ENCODE data around the gene DUSP3. TPM values are rescaled to one million over a fixed set of nuclear protein-coding genes. Genes with fewer than 3 reads are reported as not detected.

DUSP3 gene
- total RNA-seq, 1 donor from 2014 or later: 132 TPM

GRCh38 chr17:43768943-43769342 is 9.8 kb downstream of the DUSP3 start:
- no peak for DNase-seq (ENCODE audit: low read depth)

- no peak for DNase-seq (ENCODE audit: low read depth)
These were observed 10.4 kb downstream of the DUSP3 start for GRCh38 chr17:43768382-43768781.

GRCh38 chr17:43767713-43768059 is 11.1 kb downstream of the DUSP3 start:
- no peak for DNase-seq (ENCODE audit: low read depth)

GRCh38 chr17:43767053-43767712 is 11.6 kb downstream of the DUSP3 start:
- no peak for DNase-seq (ENCODE audit: low read depth)

- no peak for DNase-seq (ENCODE audit: low read depth)
These were observed 12.2 kb downstream of the DUSP3 start for GRCh38 chr17:43766413-43767052.

GRCh38 chr17:43760254-43760852 is 18.4 kb downstream of the DUSP3 start:
- peak; percentile 88 for DNase-seq (ENCODE audit: low read depth)

- DNase-seq (ENCODE audit: low read depth): no peak
These were observed 18.9 kb downstream of the DUSP3 start for GRCh38 chr17:43759836-43760235.

GRCh38 chr17:43758497-43759174 is 20.1 kb downstream of the DUSP3 start, which contains the start of gene SOST:
Gene SOST (minus strand): TSS chr17:43758791. CDS start chr17:43758741, 50 bp downstream.
- DNase-seq (ENCODE audit: low read depth): no peak

- DNase-seq (ENCODE audit: low read depth): no peak
These were observed 20.7 kb downstream of the DUSP3 start for GRCh38 chr17:43758086-43758485.

- no peak for DNase-seq (ENCODE audit: low read depth)
These were observed 21.6 kb downstream of the DUSP3 start for GRCh38 chr17:43757171-43757660.

GRCh38 chr17:43756201-43756600 is 22.6 kb downstream of the DUSP3 start:
- no peak for DNase-seq (ENCODE audit: low read depth)

- DNase-seq (ENCODE audit: low read depth): no peak
These were observed 23.3 kb downstream of the DUSP3 start for GRCh38 chr17:43755389-43755875.

GRCh38 chr17:43754947-43755346 is 23.8 kb downstream of the DUSP3 start:
- no peak for DNase-seq (ENCODE audit: low read depth)

GRCh38 chr17:43753493-43754129 is 25.2 kb downstream of the DUSP3 start:
- DNase-seq (ENCODE audit: low read depth): no peak

- no peak for DNase-seq (ENCODE audit: low read depth)
These were observed 28.6 kb downstream of the DUSP3 start for GRCh38 chr17:43750153-43750552.

GRCh38 chr17:43745541-43745940 is 33.2 kb downstream of the DUSP3 start:
- no peak for DNase-seq (ENCODE audit: low read depth)

- no peak for DNase-seq (ENCODE audit: low read depth)
These were observed 37.1 kb downstream of the DUSP3 start for GRCh38 chr17:43741636-43742035.

- peak; percentile 54 for DNase-seq (ENCODE audit: low read depth)
These were observed 38.2 kb downstream of the DUSP3 start for GRCh38 chr17:43740541-43740940.

- DNase-seq (ENCODE audit: low read depth): no peak
These were observed 41.1 kb downstream of the DUSP3 start for GRCh38 chr17:43737722-43738121.

GRCh38 chr17:43736389-43736788 is 42.4 kb downstream of the DUSP3 start:
- DNase-seq (ENCODE audit: low read depth): no peak

GRCh38 chr17:43734376-43734775 is 44.4 kb downstream of the DUSP3 start:
- DNase-seq (ENCODE audit: low read depth): peak; percentile 45

GRCh38 chr17:43733956-43734355 is 44.8 kb downstream of the DUSP3 start:
- no peak for DNase-seq (ENCODE audit: low read depth)
